ENCODE data around the gene SDHB.

DNA sequence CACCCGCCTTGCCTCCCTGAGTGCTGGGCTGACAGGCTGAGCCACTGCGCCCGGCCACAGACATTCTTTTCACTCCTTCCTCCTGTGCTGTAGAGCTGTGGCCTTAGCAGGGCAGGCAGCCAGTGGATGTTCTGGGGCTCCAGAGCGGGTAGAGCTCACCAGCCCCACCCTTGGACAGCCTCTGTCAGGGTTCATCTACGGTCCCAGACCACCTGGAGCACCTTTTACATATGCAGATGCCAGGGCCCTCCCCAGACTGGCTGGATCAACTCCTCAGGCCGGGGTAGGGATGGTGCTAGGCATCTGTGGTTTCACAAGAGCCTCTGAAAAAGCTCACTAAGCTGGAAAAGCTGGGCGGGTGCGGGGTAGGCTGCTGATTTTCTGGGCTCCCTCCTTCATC lies 46.7 kb downstream of the SDHB start:
- TF ChIP-seq POLR2A (IDR thresholded peaks at IDR 0.05), result no peak
- TF ChIP-seq, protein P1, sequence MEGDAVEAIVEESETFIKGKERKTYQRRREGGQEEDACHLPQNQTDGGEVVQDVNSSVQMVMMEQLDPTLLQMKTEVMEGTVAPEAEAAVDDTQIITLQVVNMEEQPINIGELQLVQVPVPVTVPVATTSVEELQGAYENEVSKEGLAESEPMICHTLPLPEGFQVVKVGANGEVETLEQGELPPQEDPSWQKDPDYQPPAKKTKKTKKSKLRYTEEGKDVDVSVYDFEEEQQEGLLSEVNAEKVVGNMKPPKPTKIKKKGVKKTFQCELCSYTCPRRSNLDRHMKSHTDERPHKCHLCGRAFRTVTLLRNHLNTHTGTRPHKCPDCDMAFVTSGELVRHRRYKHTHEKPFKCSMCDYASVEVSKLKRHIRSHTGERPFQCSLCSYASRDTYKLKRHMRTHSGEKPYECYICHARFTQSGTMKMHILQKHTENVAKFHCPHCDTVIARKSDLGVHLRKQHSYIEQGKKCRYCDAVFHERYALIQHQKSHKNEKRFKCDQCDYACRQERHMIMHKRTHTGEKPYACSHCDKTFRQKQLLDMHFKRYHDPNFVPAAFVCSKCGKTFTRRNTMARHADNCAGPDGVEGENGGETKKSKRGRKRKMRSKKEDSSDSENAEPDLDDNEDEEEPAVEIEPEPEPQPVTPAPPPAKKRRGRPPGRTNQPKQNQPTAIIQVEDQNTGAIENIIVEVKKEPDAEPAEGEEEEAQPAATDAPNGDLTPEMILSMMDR (IDR thresholded peaks at IDR 0.05), result no peak
- TF ChIP-seq EP300 (IDR thresholded peaks at IDR 0.05), result no peak
- no peak for TF ChIP-seq POLR2AphosphoS5 (IDR thresholded peaks at IDR 0.05)

Data from upper lobe of left lung (tissue), 4 donors.